ENCODE measurements around the gene EME1. TPM values are rescaled to one million over a fixed set of nuclear protein-coding genes. Genes with fewer than 3 reads are reported as not detected.

Gene EME1
- polyA plus RNA-seq, 1 donor from 2014 or later: 5.4 TPM

DNA sequence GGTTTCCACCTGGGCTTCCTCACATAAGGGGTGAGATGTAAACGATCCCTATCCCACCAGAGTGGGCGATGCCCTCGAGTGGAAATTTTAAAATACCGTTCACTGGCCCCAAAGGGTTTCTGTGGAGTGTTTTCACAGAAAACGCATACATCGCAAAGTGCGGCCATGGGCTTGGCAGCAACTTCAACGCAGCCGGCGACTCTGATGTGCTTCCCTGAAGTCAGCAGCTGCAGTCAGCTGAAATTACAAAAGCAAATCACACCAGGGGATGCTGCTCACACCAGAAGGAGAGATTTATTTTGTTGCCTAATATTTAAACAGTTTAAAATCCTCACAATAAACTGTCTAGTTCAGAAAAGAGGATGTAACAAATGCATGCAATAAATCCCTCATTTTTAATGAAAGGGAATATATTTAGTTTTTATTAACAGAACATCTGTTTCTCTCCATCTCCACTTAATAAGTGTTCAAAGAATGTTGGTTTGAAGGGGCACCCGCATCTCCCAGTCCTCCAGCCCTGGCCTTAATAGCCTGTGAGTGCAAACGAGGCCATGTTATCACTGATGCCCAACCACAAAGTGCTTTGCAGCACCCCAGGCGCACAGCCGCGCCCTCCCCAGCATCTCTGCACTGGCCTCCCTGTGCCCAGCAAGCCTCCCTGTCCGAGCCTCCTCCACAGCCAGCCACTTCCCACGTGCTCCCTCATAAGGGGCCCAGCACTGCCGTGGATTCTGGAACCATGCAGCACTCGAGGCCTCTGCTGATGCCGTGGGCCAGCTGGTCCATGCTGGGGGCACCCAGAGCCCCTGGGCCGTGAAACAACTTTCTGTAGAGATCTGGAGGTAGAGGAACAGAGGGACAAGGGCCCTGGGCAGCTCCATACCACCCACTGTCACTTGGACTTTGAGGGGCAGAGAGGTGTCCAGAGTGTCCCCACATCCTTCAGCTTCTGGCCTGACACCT is 44.4 kb upstream of the EME1 start:
- no peaks in the 10 kb centered on the region for H3K79me2 ChIP-seq (replicated peaks; ENCODE audit: insufficient read depth, low read length)
- no peaks in the 10 kb centered on the region for H4K20me1 ChIP-seq (ENCODE audit: insufficient read depth)
- H3K9ac ChIP-seq (ENCODE audit: low read length): no peak overlapping the region
- H3K27me3 ChIP-seq (ENCODE audit: insufficient read depth, low read depth, low read length): no peaks in the 10 kb centered on the region
- H3K4me3 ChIP-seq (ENCODE audit: low read length): no peak overlapping the region
- H3K4me2 ChIP-seq (ENCODE audit: low read length): no peak overlapping the region
- no peaks in the 10 kb centered on the region for H3K9me2 ChIP-seq (ENCODE audit: insufficient read depth, low read length)
- H3F3A ChIP-seq (ENCODE audit: insufficient read depth, low read length, poor library complexity, severe bottlenecking): no peaks in the 10 kb centered on the region
- H3K36me3 ChIP-seq (ENCODE audit: insufficient read depth, low read length): no peaks in the 10 kb centered on the region
- no peaks in the 10 kb centered on the region for H3K9me3 ChIP-seq (ENCODE audit: low read length)
- no peak overlapping the region for H2AFZ ChIP-seq (ENCODE audit: low read depth, low read length)
- TF ChIP-seq POLR2AphosphoS5 (IDR thresholded peaks at IDR 0.05): no peak
- no peak for TF ChIP-seq EZH2 (IDR thresholded peaks at IDR 0.05; ENCODE audit: borderline replicate concordance, insufficient read depth, low read length, poor library complexity, severe bottlenecking)
- TF ChIP-seq RAD21 (conservative IDR thresholded peaks at IDR 0.05): no peak
- no peak for TF ChIP-seq REST (IDR thresholded peaks at IDR 0.05; ENCODE audit: borderline replicate concordance)
- TF ChIP-seq CTCF (IDR thresholded peaks at IDR 0.05; ENCODE audit: poor library complexity, severe bottlenecking): no peak
- TF ChIP-seq SMC3 (conservative IDR thresholded peaks at IDR 0.05; ENCODE audit: poor library complexity): no peak
- no peak for TF ChIP-seq MXI1 (conservative IDR thresholded peaks at IDR 0.05; ENCODE audit: poor library complexity, severe bottlenecking)
- no peak for TF ChIP-seq TAF1 (IDR thresholded peaks at IDR 0.05; ENCODE audit: low read depth)
- no peak for TF ChIP-seq EP300 (conservative IDR thresholded peaks at IDR 0.05; ENCODE audit: poor library complexity, severe bottlenecking)
- H3K27ac ChIP-seq (ENCODE audit: low read length): no peak overlapping the region

DNA sequence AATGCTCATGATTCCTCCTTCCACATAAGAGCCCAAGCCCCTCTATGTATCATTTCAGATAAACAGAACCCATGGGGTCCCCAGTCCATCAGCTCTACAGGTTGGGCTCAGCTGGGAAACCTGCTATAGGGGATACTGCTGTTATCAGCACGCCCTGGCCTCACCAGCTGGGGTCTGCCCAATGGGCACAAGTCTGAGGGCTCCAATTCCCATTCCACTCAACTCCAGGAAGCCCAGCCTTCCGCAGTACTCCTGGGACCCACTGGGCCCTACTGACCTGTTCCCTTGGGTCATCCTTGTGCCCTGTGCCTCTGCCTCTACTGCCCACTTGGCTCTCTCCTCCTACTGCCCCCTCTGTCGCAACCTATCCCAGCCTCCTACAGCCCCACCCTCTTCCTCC is 43.3 kb upstream of the EME1 start:
- Histone ChIP-seq H3K79me2 (replicated peaks; ENCODE audit: insufficient read depth, low read length) (no peaks in the 10 kb centered on the region), H3K9ac (ENCODE audit: low read length) (no peak overlapping the region), H2AFZ (ENCODE audit: low read depth, low read length) (no peak overlapping the region), H3K4me3 (ENCODE audit: low read length) (no peak overlapping the region), H3F3A (ENCODE audit: insufficient read depth, low read length, poor library complexity, severe bottlenecking) (no peaks in the 10 kb centered on the region), H3K9me3 (ENCODE audit: low read length) (no peaks in the 10 kb centered on the region), H3K9me2 (ENCODE audit: insufficient read depth, low read length) (no peaks in the 10 kb centered on the region), H3K27ac (ENCODE audit: low read length) (no peak overlapping the region), H4K20me1 (ENCODE audit: insufficient read depth) (no peaks in the 10 kb centered on the region), H3K36me3 (ENCODE audit: insufficient read depth, low read length) (no peaks in the 10 kb centered on the region), H3K27me3 (ENCODE audit: insufficient read depth, low read depth, low read length) (no peaks in the 10 kb centered on the region), H3K4me2 (ENCODE audit: low read length) (no peak overlapping the region)
- TF ChIP-seq CTCF (IDR thresholded peaks at IDR 0.05; ENCODE audit: poor library complexity, severe bottlenecking) (no peak), SMC3 (conservative IDR thresholded peaks at IDR 0.05; ENCODE audit: poor library complexity) (no peak), REST (IDR thresholded peaks at IDR 0.05; ENCODE audit: borderline replicate concordance) (no peak), MXI1 (conservative IDR thresholded peaks at IDR 0.05; ENCODE audit: poor library complexity, severe bottlenecking) (no peak), POLR2AphosphoS5 (IDR thresholded peaks at IDR 0.05) (no peak), RAD21 (conservative IDR thresholded peaks at IDR 0.05) (no peak), TAF1 (IDR thresholded peaks at IDR 0.05; ENCODE audit: low read depth) (no peak), EZH2 (IDR thresholded peaks at IDR 0.05; ENCODE audit: borderline replicate concordance, insufficient read depth, low read length, poor library complexity, severe bottlenecking) (no peak), EP300 (conservative IDR thresholded peaks at IDR 0.05; ENCODE audit: poor library complexity, severe bottlenecking) (no peak)

Measured in neural cell (in vitro differentiated cells).